A549 (cell line): ENCODE results near the gene CCDC169.

Experiments used
- POLR2A ChIP-seq: IDR thresholded peaks from 2 replicates; pipeline ENCODE4 v1.6.1; 2012; ENCODE audit warnings: mild to moderate bottlenecking, low read length
- SMC3 ChIP-seq: fragments of >200 bp; sonication (Bioruptor Twin); formaldehyde crosslinking; IDR thresholded peaks from 3 replicates; pipeline ENCODE4 v1.6.1; 2018; ENCODE audit warnings: inconsistent platforms
- TF ChIP-seq, protein P1 (sequence below): fragments of >200 bp; sonication (Bioruptor Twin); formaldehyde crosslinking; IDR thresholded peaks from 3 replicates; pipeline ENCODE4 v1.5.1; 2016
- TF ChIP-seq, protein P2 (sequence below): IDR thresholded peaks from 2 replicates; pipeline ENCODE4 v1.6.1; 2012

DNA sequence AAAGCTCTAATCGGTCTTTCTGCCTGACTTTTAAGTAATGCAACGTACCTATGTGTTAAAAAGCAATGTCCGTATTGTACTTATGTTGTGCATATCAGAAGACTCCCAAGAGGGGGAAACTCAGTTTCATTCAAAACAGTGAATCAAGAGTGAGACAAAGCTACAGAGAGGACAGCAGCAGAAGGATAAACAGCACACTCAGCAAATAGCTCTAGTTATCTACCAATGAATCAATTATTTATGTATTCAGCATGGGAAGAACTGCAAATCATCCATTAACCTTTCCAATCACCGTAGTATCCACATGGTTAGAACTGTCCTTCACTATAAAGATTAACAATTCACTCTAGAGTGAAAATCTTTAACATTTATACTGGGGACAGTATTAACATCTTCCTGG is 46.6 kb downstream of the CCDC169 start:
- TF ChIP-seq, protein P1, sequence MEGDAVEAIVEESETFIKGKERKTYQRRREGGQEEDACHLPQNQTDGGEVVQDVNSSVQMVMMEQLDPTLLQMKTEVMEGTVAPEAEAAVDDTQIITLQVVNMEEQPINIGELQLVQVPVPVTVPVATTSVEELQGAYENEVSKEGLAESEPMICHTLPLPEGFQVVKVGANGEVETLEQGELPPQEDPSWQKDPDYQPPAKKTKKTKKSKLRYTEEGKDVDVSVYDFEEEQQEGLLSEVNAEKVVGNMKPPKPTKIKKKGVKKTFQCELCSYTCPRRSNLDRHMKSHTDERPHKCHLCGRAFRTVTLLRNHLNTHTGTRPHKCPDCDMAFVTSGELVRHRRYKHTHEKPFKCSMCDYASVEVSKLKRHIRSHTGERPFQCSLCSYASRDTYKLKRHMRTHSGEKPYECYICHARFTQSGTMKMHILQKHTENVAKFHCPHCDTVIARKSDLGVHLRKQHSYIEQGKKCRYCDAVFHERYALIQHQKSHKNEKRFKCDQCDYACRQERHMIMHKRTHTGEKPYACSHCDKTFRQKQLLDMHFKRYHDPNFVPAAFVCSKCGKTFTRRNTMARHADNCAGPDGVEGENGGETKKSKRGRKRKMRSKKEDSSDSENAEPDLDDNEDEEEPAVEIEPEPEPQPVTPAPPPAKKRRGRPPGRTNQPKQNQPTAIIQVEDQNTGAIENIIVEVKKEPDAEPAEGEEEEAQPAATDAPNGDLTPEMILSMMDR, result no peak
- TF ChIP-seq SMC3 (no peak), POLR2A (no peak)
- TF ChIP-seq, protein P2, sequence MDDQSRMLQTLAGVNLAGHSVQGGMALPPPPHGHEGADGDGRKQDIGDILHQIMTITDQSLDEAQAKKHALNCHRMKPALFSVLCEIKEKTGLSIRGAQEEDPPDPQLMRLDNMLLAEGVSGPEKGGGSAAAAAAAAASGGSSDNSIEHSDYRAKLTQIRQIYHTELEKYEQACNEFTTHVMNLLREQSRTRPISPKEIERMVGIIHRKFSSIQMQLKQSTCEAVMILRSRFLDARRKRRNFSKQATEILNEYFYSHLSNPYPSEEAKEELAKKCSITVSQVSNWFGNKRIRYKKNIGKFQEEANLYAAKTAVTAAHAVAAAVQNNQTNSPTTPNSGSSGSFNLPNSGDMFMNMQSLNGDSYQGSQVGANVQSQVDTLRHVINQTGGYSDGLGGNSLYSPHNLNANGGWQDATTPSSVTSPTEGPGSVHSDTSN, result no peak
